Mammary epithelial cell (primary cell): ENCODE measurements around the gene TCP11L2.

Experiments used
- CTCF ChIP-seq, 2 donors: IDR thresholded peaks in 1 of 2; conservative IDR thresholded peaks in 1 of 2; 2 replicates each; pipeline ENCODE4 v1.5.1; 2011 to 2012; ENCODE audit warnings: inconsistent platforms in 2 of 2, low read length in 2 of 2, mild to moderate bottlenecking in 2 of 2, control low read depth in 1 of 2, low read depth in 1 of 2; ENCODE audit not compliant: insufficient read depth in 1 of 2; ENCODE audit errors: extremely low read depth in 1 of 2
- EZH2 ChIP-seq: IDR thresholded peaks from 2 replicates; pipeline ENCODE4 v1.6.1; 2012; ENCODE audit warnings: low read length, inconsistent platforms, borderline replicate concordance

- no peak for TF ChIP-seq EZH2
- TF ChIP-seq CTCF (conservative IDR thresholded peaks at IDR 0.05 in 1 of 2, IDR thresholded peaks at IDR 0.05 in 1 of 2; ENCODE audit: extremely low read depth in 1 of 2, insufficient read depth in 1 of 2, low read depth in 1 of 2, low read length in 2 of 2), result no peak
These were observed 56.1 kb downstream of the TCP11L2 start for GRCh38 chr12:106358396-106359241.
